GM18511 (cell line): ENCODE data around the gene WNT4.

Source experiments
- ATAC-seq: cut with Tn5 transposase; IDR thresholded peaks from one replicate; pipeline ENCODE4 v1.9.1; 2021; ENCODE audit warnings: mild to moderate bottlenecking, moderate library complexity; ENCODE audit not compliant: unreplicated experiment

The WNT4 gene

DNA sequence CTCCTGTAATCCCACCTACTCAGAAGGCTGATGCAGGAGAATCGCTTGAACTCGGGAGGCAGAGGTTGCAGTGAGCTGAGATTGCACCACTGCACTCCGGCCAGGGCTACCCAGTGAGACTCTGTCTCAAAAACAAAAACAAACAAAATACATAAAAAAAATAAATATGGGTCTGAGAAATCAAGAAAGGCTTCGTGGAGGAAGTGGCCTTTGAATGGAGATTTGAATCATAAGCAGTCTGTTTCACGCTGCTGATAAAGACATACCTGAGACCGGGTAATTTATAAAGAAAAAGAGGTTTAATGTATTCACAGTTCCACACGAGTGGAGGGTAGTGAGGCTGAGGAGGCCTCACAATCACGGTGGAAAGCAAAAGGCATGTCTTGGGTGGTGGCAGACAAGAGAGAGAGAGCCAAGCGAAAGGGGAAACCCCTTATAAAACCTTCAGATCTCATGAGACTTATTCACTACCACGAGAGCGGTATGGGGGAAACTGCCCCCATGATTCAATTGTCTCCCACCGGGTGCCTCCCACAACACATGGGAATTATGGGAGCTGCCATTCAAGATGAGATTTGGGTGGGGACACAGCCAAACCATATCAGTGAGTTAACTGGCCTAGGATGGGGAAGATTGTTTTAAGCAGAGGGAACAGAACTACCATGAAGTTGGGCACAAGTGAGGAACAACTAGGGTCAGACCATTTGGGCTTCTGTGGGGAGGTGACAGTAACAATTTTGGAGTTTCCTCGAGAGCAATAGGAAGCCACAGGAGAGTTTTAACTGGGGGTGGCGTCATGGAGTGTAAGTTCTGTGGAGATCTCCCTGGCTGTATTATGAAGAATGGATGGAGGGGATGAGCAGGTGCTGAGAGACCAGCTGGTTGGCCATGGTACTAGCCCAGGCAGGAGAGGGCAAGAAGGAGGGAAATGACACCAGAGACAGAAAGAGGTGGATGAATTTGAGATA lies 22.2 kb upstream of the WNT4 start:
- no peak for ATAC-seq

DNA sequence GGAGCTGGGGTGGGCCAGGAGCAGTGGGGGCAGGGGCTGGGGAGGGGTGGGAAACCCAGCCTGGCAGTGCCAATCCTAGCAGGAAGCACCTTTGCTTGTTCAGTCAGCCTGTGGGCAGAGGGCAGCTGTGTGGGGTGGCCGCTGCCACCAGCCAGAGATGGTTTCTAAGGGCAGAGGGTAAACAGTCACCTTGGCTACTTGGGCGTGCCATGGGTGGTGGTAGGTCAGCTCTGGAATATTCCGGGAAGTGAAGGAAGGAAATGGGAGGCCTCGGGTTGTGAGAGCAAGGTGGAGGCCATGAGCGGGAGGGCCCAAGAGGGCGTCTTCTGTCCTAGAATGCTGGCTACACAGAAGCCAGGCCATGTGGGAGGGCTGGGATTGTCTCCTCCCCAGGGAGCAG lies 20.7 kb upstream of the WNT4 start:
- no peak for ATAC-seq

DNA sequence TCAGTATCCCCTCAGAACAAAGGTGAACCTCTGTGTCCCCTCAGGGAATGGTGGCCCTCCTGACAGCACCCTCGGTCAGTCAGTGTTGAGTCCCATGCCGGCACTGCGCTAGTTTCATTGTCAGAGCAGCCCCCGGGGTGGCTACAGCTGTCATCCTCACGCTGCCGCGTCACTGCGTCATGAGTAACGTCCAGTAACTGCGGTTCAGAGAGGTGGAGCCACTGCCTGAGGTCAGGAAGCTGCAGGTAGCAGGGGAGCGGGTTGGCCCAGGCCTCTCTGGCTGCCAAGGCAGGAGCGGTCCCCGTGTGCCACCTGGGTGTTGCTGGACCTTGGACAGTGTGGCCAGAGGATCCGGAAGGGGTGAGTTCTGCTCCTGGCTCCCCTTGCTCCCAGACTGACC lies 20.2 kb upstream of the WNT4 start:
- no peak for ATAC-seq

DNA sequence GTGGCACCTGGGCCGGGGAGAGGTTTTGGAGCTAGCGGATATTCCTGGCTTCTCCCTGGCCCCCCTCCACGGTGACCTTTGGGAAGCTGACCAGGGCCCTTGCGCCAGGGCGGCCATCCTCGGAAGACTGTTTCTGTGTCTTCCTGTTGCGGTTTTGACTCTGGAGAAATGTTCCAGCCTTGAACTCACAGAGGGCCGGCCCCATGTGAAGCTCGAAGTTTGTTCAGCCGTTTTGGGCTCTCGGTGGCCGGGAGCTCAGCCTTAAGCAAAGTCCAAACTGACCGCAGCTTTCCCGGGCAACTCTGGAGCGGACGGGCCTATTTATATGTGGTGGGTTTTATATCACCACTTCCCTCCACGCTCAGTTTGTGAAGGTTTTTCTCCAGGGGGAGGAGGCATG lies 17.0 kb upstream of the WNT4 start:
- no peak for ATAC-seq

DNA sequence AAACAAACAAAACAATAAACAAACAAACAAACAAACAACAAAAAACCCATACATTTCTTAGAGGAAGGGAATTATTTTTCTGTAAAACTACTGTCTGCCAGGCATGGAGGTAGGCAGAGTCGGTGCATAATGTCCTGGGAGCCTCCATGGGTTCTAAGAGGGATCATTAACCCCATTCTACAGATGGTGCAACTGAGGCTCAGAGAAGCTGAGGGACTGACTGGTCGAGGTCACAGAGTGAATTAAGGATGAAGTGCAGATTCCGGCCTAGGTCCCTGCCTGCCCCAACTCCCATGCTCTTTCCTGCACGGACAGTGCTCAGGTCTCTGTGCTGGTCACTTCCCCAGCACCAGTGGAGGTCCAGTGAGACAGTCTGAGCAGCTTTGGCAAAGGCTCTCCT lies 15.8 kb upstream of the WNT4 start:
- ATAC-seq, result no peak

DNA sequence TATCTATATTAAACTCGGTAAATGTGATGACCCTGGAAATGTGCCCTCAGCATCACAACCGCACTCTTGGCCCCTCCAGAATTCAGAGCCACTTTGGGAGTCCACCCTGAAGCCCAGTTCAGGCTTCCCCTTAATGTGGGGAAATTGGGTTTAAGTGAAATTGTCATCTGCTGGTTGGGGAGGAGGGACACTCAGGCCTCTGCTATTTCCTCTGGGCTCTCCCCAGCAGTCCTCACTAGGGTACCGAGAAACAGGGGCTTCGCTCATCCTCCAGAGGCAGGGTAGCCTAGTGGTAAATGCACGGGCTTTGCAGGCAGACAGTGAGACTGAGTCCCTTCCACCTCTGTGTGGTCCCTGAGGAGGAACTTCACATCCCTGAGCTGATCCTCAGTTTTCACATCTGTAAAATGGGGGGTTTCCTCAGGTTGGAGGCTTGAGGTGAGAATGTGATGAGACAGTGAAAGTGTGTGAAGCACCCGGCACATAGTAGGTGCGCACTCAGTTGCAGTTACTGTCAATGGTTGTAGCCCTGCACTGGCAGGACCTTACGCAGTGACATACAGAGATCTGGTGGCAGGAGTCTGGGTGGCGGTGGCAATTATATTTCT lies 14.6 kb upstream of the WNT4 start:
- no peak for ATAC-seq

DNA sequence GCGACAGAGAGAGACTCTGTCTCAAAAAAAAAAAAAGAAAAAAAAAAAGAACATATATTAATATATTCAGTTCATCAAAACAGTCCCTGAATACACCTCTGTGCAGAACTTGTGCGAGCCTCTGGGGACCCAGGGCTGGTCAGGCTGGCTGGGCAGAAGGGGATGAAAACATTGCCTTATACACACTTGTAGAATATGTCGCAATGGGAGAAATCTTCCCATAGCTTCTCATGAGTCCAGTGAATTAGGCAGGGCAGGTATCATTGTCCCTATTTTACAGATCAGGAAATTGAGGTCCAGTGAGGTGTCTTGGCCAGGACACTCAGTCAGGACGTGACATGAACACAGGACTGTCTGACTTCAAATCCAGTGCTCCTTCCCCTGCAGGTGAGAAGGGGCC lies 12.6 kb upstream of the WNT4 start:
- no peak for ATAC-seq

DNA sequence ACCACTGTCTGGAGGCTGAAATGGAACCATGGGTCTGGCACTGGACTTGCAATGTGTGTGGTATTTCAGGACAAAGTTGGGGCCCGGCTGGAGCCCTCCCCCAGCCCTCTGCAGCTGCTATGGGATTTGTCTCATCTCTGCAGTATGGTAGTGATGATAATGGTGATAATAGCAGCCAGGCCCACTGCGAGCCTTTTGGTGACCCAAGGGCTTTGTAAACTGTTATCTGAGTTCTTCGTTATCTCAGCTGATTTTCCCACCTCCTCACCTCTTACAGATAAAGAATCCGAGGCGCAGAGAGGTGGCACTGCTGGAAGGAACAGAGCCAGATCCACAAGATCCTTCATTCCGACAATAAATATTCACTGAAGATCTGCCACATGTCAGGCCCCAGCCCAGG lies 11.7 kb upstream of the WNT4 start:
- ATAC-seq, result no peak

DNA sequence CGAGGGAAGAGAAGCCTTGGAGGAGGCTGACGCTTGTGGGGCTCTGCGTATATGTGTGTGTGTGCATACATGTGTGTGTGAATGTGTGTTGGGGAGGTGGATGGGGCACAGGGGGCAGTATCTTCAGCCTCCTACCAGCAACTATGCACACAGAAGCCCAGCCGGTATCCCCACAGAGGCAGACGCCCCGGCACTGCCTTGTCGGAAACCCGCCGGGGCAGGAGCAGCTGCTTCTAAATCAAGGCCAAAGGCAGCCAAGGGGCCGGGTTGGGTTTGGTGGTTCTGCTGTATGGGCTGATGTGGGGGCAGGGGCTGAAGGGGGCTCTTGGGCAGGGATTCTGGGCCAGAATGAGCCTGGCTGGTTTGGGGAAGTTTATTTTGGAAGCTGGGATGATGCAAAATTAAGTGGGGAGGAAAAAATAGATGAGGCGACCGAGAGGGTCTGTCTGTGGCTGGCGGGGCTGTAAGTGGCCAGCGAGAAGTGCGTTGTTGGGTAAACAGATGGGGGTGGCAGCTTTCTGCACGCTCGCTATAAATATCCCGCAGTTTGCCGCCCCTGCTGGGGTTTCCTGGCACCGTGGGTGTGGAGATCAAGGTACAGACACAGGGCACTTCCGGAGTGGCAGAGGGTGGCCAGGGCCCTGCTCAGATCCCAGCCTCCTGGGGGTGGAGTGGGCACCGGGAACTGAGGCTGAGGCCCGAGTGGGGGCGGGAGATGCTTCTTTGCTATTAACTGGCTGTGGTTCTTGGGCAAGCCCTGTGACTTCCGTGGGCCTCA lies 11.0 kb upstream of the WNT4 start:
- ATAC-seq, result no peak

DNA sequence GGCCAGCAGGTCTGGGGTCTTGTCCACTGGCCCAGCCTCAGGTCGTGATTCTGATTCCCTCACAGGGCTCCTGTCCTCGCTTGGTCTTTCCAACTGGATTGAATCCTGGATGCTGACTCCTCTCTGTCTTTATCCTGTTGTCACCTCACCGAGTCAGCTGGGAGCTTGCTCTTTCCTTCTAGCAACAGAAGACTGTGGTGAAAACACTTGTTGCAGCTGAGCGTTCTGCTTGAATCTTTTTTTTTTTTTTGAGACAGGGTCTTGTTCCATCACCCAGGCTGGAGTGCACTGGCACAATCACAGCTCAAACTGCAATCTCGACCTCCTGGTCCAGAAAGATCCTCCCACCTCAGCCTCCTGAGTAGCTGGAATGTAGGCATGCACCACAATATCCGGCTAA lies 8.0 kb upstream of the WNT4 start:
- ATAC-seq, result no peak

DNA sequence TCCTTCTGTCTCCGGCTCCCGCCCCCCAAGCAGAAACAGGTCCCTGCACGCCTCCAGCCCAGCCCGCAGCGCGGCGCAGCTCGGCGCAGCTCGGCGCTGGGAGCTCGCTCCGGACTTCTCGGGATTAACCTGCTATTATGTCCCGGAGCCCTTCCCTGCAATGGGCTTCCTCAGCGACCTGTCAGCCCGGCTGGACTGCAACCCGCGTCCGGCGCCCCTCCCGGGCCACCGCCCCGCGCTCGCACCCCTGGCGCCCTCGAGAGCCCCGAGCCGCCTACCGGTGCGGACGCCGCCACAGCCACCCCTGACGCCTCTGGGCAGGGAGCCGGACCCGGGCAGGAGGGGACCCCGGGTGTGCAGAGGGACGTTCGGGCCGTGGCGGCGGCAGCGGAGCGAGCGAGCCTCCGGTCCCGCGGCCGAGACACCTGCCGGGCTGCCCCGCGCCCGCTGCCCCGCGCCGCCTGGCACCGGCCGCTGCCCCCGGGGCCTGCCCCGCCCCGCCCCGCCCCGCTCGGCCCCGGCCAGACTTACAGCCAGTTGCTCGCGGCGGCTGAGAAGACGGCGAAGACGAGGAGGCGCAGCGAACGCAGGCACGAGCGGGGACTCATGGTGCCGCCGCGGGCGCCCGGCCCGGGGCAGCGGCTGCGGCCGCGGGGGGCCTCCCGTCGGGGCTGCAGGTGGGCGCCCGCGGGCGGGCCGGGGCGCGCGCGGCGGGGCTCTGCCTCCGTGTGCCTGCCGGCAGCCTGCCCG lies 407 bp downstream of the WNT4 start:
- no peak for ATAC-seq

DNA sequence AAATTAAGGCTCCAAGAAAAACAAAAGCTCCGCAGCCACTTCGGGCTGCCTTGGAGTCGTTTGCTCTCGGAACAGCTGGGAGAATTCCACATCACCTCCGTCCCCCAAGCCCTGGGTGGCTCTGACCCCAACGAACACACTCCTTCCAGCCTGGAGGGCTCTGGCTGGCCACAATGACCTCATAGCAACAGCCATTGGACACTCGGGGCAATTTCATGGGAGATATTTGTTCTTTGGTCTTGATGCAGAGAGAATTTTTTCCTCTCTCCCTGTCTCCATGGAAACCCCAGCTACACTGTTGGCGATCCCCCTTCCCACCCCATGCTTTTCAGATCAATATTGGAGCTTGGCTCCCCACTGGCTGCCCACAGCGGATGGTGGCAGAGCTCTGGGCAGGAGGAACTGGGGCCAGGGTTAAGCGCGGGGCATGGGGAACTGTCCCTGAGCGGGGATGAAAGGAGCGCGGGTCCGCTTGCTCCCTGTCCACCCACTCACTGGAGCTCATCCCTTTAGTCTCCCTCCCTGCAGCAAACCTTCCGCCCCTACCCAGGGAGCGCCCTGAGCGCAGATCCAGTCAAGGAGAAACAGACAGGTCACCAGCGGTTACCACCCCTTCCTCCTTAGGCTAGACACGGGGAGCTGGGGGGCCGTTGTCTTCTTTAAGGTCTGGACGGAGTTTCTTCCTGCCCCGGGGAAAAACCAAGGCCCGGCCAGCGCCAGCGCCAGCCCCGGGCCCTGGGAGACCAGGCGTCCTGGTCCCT lies 1.2 kb downstream of the WNT4 start:
- ATAC-seq, result no peak

DNA sequence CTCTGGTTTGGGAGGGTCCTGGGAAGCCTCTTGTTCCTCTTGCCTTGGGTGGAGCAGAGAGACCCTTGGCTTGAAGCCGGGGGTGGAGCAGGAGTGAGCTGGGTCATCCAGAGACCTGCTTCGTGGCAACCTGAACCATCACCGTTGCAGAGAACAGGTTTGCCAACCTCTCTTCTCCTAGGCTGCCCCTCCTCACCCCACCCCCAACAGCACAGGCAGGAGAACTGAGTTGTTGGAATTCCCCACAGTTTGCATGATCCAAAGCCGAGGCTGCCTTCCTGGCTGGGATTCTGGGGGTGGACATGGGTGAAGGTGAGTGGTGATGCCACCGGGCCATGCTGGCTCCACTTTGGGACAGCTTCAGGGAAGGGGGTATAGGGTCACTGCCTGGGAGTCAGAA lies 2.2 kb downstream of the WNT4 start:
- ATAC-seq, result no peak

DNA sequence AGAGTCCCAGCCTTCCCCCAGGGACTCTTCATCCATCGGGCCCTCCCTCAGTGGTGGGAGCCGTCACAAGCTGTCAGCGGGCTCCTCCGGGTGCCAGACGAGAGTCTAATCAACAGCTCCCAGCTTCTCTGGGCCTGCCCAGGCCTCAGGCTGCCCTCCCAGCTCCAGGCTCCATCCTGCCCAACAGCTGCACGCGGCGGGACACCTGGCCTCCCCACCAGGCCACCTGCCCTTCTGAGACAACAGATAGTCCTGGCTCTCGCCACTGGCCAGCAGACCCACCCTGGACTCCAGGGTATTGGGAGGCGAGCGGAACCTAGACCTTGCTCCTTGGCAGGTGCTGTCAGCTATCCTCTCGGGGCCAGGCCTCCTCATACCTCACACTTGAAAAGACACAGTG lies 3.1 kb downstream of the WNT4 start:
- ATAC-seq, result no peak

DNA sequence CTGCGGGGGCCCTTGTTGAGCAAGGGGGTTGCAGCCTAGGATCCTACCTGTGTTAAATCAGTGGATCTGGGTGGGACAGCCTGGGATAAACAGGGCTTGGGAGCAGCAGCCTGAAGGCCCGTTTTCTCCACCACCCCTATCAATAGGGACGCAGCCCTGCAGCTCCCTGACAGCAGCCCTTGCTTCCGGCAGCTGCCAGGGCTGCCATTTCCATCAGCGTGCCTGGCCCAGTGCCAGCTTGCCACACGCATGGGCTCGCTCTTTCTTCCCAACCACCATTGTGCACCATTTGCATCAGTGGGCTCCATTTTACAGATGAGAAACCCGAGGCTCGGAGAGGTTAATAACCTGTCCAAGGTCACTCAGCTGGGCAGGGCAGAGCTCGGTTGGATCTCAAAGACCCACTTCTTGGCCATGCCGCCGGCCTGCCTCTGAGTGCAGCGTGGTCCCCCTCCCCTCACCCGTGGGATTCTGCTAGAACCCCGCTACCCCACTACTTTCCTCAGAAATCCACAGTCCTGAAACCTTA lies 3.8 kb downstream of the WNT4 start:
- no peak for ATAC-seq

DNA sequence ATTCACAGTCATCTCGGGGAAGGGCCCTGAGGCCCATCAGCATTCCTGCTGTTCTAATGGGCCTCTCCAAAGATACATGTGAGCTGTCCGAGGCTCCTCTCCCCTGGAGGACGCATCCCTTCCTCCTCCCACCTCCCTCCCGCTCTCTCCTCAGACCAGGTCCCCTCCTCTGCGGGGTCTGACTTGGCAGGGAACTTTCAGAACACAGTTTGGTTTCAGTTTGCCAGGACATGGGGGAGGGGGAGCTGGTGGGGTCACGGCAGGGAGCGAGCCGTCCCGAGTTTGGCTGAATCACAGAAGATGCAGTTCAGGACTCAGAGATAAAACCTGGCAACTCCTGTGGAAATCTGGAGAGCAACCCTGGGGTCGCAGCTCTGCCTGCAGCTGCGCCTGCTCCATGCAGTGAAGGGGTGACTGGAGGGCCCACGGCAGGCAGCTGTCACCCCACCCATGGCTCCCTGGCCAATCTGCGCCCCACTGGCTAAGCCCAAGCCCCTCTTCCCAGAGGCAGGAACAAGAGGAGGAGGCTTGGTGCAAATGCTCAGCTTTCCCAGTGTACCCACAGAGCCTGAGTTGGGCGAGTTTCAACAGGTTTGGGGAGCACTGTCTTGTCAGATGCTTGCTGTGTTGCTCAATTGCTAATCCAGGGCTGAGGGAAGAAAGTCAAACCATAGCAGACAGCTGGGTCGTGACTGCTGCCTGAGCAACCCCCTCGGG lies 5.7 kb downstream of the WNT4 start:
- ATAC-seq, result no peak

DNA sequence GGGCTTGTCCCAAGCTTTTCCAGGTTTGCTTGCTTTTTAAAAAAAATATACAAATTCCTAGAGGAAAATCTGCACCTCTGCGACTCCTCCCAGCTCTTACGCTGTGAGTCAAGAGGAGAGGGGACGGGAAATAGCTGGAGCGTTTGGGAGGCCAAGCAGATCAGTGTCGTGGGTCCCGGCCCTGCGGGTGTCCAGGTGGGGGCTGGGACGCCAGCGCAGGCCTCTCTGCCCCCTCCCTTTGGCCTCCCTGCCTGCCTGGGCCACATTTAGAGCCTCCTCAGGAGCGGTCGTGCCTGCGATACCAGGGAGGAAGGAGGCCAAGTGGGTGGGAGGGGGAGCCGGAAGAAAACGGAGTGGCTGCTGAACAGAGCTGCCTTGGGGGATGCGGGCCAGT lies 9.0 kb downstream of the WNT4 start:
- ATAC-seq, result no peak

DNA sequence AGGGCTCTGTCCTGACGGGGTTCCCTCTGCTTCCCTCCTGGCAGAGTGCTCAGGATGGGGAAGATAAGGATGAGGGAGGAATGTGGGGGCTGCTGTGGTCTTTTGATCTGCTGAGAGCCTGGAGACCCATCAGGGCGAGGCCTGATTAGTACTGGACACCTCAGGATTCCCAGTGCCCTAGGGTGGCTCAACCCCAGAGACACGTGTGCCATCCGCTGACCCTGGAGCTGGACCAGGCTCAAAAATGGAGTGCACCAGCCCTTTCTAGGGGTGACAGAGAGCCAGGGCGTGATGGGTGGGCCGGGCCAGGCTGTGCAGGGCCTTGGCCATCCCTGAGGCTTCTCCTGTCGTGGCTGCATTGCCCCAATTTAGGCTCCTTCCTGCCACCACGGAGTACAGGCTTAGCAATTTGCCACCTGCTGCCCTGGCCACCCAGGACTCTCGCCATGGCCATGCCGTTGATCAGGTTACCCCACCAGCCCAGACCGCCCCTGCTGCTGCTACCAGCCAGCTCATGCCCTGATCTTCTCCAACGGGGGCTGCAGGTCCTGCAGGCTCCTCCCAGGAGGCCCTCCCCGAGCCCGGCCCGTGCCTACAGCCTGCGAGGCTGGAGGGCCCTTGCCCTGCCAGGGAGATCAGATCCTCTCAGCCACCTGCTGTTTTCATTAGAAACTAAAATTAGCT lies 9.5 kb downstream of the WNT4 start:
- no peak for ATAC-seq
